Endometrial microvascular endothelial cells (primary cell): ENCODE data around the gene HLA-DQA1. TPM values are rescaled to one million over a fixed set of nuclear protein-coding genes. Genes with fewer than 3 reads are reported as not detected.

Experiments
- in situ Hi-C: cut with HindIII; loops from 2 replicates; pipeline ENCODE4 v1.10.0; 2017; ENCODE audit warnings: low sequenced_read_pairs, low pct_unique_long_range_greater_than_20kb; ENCODE audit errors: inconsistent ontology term
- total RNA-seq: library from RNA; depleted of rRNA; stranded (reverse); fragments of >200 nt; gene quantifications from one replicate; pipeline ENCODE4 v1.2.3, GENCODE V29; 2015; ENCODE audit errors: inconsistent ontology term

HLA-DQA1 gene
- total RNA-seq, 1 donor from 2014 or later = not detected

GRCh38 chr6:32679492-32679891, 42.3 kb downstream of the HLA-DQA1 start:
- in situ Hi-C loops = no loop called here

- in situ Hi-C loops = no loop called here
These were observed 42.8 kb downstream of the HLA-DQA1 start for GRCh38 chr6:32680055-32680454.

- in situ Hi-C loops = no loop called here
These were observed 47.0 kb downstream of the HLA-DQA1 start for GRCh38 chr6:32684246-32684645.

DNA sequence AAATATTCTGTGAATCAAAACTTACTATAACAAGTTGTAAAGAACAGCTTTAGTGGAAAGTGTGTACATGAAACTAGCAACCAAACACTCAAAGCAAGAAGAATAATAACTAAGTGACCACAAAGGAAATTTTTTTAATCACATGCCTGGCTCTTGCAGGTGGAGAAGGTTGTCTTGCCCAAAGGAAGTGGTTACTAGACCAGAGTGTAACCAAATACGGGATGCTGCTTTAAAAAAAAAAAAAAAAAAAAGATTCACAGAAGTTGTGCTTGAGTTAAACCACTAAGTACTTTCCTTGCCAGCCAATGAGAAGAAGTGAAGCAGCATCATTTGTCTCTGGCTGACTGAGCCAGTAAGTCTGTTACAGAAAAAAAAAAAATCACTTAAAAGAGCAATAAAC, 48.4 kb downstream of the HLA-DQA1 start:
- in situ Hi-C loops = no loop called here

DNA sequence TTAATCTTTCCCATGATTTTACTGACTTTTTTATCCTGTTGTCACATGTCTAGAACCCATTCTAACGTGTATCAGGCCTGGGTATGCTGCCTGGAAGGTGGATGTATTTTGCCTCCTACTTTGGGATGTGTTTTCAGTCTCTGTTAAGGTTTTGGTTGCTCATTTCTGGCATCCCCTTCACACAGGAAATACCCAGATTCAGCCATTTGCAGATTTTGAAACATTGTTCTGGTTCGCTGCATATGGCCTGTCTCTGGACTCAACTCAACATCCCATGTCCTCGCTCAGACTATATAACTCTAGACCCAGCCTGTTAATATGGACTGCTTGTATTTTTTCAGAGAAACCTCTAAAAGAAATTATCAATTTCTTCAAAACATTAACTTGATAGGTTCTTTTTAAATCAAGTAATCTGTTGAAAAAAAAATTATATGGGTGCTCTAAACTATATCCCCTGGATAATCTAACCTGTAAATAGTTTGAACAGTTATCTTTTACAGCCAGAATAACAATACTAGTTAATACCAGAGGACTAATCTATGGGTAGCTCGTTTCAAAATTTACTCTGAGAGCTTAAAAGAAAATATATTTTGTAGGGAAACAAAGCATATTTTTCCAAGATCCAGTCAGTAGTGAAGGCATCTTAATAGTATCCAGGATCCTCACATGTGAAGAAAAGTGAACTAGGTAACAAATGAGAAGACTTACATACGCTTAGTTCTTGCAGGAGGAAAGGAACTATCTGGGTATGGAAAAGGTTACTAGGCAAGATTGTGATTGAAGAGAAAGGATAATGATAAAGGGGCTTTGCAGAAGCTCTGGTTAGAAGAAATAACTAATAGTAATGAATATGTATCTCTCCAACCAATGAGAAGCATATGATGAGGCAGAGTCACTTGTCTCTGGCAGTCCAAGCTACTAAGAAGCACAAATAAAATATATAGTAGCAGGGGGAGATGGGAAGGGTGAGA, 52.6 kb downstream of the HLA-DQA1 start:
- in situ Hi-C loops = no loop called here

GRCh38 chr6:32692019-32692418, 54.8 kb downstream of the HLA-DQA1 start:
- in situ Hi-C loops = no loop called here

Other genes starting within 250 kb of the HLA-DQA1 start
- not detected for gene BTNL2, start 230.2 kb upstream of the HLA-DQA1 start, total RNA-seq
- not detected for gene HLA-DRA, start 197.5 kb upstream of the HLA-DQA1 start, total RNA-seq
- 0.37 TPM for gene HLA-DRB5, start 107.1 kb upstream of the HLA-DQA1 start, total RNA-seq
- gene HLA-DRB1, start 47.6 kb upstream of the HLA-DQA1 start, total RNA-seq = 28.9 TPM
- gene HLA-DQB1, start 29.3 kb downstream of the HLA-DQA1 start, total RNA-seq = not detected
- gene HLA-DQA2, start 104.0 kb downstream of the HLA-DQA1 start, total RNA-seq = not detected
- gene HLA-DQB2, start 126.1 kb downstream of the HLA-DQA1 start, total RNA-seq = not detected
- 1.0 TPM for gene HLA-DOB, start 179.6 kb downstream of the HLA-DQA1 start, total RNA-seq
- 27.4 TPM for gene TAP2, start 201.3 kb downstream of the HLA-DQA1 start, total RNA-seq
- 106 TPM for gene PSMB8, start 206.6 kb downstream of the HLA-DQA1 start, total RNA-seq
- gene TAP1, start 216.3 kb downstream of the HLA-DQA1 start, total RNA-seq = 106 TPM
- gene PSMB9, start 216.8 kb downstream of the HLA-DQA1 start, total RNA-seq = 97.9 TPM